Small intestine (tissue), 16 donors: ENCODE results near the gene PSG2. TPM values are rescaled to one million over a fixed set of nuclear protein-coding genes. Genes with fewer than 3 reads are reported as not detected.
"Not testable (repeated sequence)": the region's sequence is repeated elsewhere in the genome, so short reads cannot be mapped to it uniquely, and the experiment has no call there.

Experiments used
- DNase-seq, 2 donors: peaks; one replicate each; pipeline versions ENCODE4 v3.0.0 to v3.0.0-alpha.2; 2013
- FAIRE-seq: peaks from 2 replicates; lab custom pipeline; 2012; peaks lifted over from hg19 to GRCh38; lab: Jason Lieb, UNC
- H3K27ac ChIP-seq, 3 donors: one replicate each; pipeline ENCODE4 v1.5.1; 2013; ENCODE audit warnings: low read length in 2 of 3, mild to moderate bottlenecking in 2 of 3, control low read depth in 1 of 3, inconsistent platforms in 1 of 3, low read depth in 1 of 3, moderate library complexity in 1 of 3
- H3K27me3 ChIP-seq, 3 donors: one replicate each; pipeline ENCODE4 v1.6.1; 2013; ENCODE audit warnings: low read length in 3 of 3, inconsistent platforms in 1 of 3; ENCODE audit not compliant: control insufficient read depth in 3 of 3, insufficient read depth in 3 of 3
- H3K36me3 ChIP-seq, 3 donors: one replicate each; pipeline ENCODE4 v1.6.1; 2013; ENCODE audit warnings: low read length in 3 of 3, inconsistent platforms in 1 of 3, low read depth in 1 of 3, mild to moderate bottlenecking in 1 of 3, moderate library complexity in 1 of 3; ENCODE audit not compliant: control insufficient read depth in 3 of 3, insufficient read depth in 2 of 3
- H3K4me1 ChIP-seq, 3 donors: one replicate each; pipeline ENCODE4 v1.6.1; 2013; ENCODE audit warnings: low read length in 2 of 3, inconsistent platforms in 1 of 3, low read depth in 1 of 3, mild to moderate bottlenecking in 1 of 3, moderate library complexity in 1 of 3; ENCODE audit not compliant: control insufficient read depth in 3 of 3, insufficient read depth in 2 of 3
- H3K4me3 ChIP-seq, 3 donors: one replicate each; pipeline ENCODE4 v1.5.1; 2013; ENCODE audit warnings: low read length in 3 of 3, control low read depth in 1 of 3, inconsistent platforms in 1 of 3, low read depth in 1 of 3, mild to moderate bottlenecking in 1 of 3, moderate library complexity in 1 of 3
- H3K9me3 ChIP-seq, 2 donors: one replicate each; pipeline ENCODE4 v1.6.1; 2013; ENCODE audit warnings: low read depth in 1 of 2, low read length in 1 of 2; ENCODE audit not compliant: control insufficient read depth in 2 of 2, insufficient read depth in 1 of 2
- WGBS, 3 donors: extraction: QIAGEN DNeasy Blood & Tissue Kit; methylation state at CpG; one replicate each; pipeline ENCODE4 v1.1.7; 2013; 5-methylcytosine and 5-hydroxymethylcytosine counted together
- long read RNA-seq, 10 donors: transcript quantifications; one replicate each; lab custom pipeline, GENCODE V29; 2026
- polyA plus RNA-seq, 4 donors: library from polyadenylated mRNA; stranded (reverse) in 3 of 4; unstranded in 1 of 4; fragments of 200-250 nt in 3 of 4; fragments of 120-200 nt in 1 of 4; gene quantifications; one replicate each; pipeline versions ENCODE4 v1.2.1 to v1.2.3, GENCODE V29; 2013
- donor health status: healthy with polysubstance abuse.
- donor health status: control.
- donor health status: control.
- donor health status: Bipolar disorder and iron deficiency.
- donor health status: healthy.

PSG2 gene
- 1 to 10 TPM in 1 of 4 donors, under 1 TPM in 1, not detected in 2; 0.04 to 2.2 TPM for polyA plus RNA-seq
- long read RNA-seq, donor 1, result 0 reads
- long read RNA-seq, donor 2, result 0 reads
- long read RNA-seq, donor 3, result 0 reads
- long read RNA-seq, donor 4, result 0 reads
- long read RNA-seq, donor 5, result 0 reads
- long read RNA-seq, donor 6, result 0 reads
- long read RNA-seq, donor 7, result 0 reads
- long read RNA-seq, donor 8, result 0 reads
- long read RNA-seq, donor 9, result 0 reads
- long read RNA-seq, donor 10, result 0 reads

GRCh38 chr19:43082601-43083000, at the start of gene PSG2:
Gene PSG2, minus strand, starts transcription at chr19:43082701. Its CDS starts 132 bp downstream, at chr19:43082569.
- H3K36me3 ChIP-seq, H3K9me3 ChIP-seq, FAIRE-seq, H3K4me1 ChIP-seq, H3K4me3 ChIP-seq, H3K27ac ChIP-seq, H3K27me3 ChIP-seq, DNase-seq: not testable (repeated sequence)
- WGBS, 3 donors, result 63 to 77% (median 66%) methylated on average over 2 of the region's 2 CpGs

- not testable (repeated sequence) for H3K27ac ChIP-seq, H3K9me3 ChIP-seq, DNase-seq, H3K4me1 ChIP-seq, H3K4me3 ChIP-seq, FAIRE-seq, H3K36me3 ChIP-seq, H3K27me3 ChIP-seq
- 63 to 68% (median 67%) methylated on average over 8 of the region's 8 CpGs for WGBS, 3 donors
These were observed 48.9 kb upstream of the PSG2 start for GRCh38 chr19:43131281-43131842.

- WGBS, 3 donors, result 80 to 87% (median 85%) methylated on average over 7 of the region's 7 CpGs
- not testable (repeated sequence) for FAIRE-seq, H3K27ac ChIP-seq
These were observed 46.7 kb upstream of the PSG2 start for GRCh38 chr19:43129197-43129596.

GRCh38 chr19:43127336-43127735, 44.8 kb upstream of the PSG2 start:
- not testable (repeated sequence) for H3K27me3 ChIP-seq, H3K4me1 ChIP-seq, DNase-seq, H3K4me3 ChIP-seq, H3K27ac ChIP-seq, FAIRE-seq, H3K36me3 ChIP-seq, H3K9me3 ChIP-seq
- 57 to 68% (median 67%) methylated on average over 3 of the region's 3 CpGs for WGBS, 3 donors

More at GRCh38 chr19:43129197-43129596, 46.7 kb upstream of the PSG2 start:
- H3K4me3 ChIP-seq, DNase-seq, H3K4me1 ChIP-seq, H3K27me3 ChIP-seq, H3K9me3 ChIP-seq, H3K36me3 ChIP-seq: not testable (repeated sequence)

- 72 to 78% (median 73%) methylated on average over 4 of the region's 4 CpGs for WGBS, 3 donors
- Histone ChIP-seq H3K9me3 (no peaks in the 10 kb centered on the region), H3K4me3 (no peak overlapping the region), H3K4me1 (no peaks in the 10 kb centered on the region), H3K27me3 (no peaks in the 10 kb centered on the region), H3K27ac (no peak overlapping the region), H3K36me3 (no peaks in the 10 kb centered on the region)
- FAIRE-seq (no peak), DNase-seq (no peak)
These were observed 44.2 kb upstream of the PSG2 start for GRCh38 chr19:43126720-43127119.

GRCh38 chr19:43124360-43124759, 41.9 kb upstream of the PSG2 start:
- WGBS, 3 donors, result 74 to 83% (median 78%) methylated on average over 2 of the region's 2 CpGs
- Histone ChIP-seq H3K9me3 (no peaks in the 10 kb centered on the region), H3K27ac (no peak overlapping the region), H3K36me3 (no peaks in the 10 kb centered on the region), H3K4me3 (no peak overlapping the region), H3K27me3 (no peaks in the 10 kb centered on the region), H3K4me1 (no peaks in the 10 kb centered on the region)
- FAIRE-seq (no peak), DNase-seq (no peak)

- not testable (repeated sequence) for H3K36me3 ChIP-seq, H3K4me1 ChIP-seq, FAIRE-seq, H3K27me3 ChIP-seq, H3K27ac ChIP-seq, H3K4me3 ChIP-seq, H3K9me3 ChIP-seq, DNase-seq
- 78 to 82% (median 80%) methylated on average over 11 of the region's 11 CpGs for WGBS, 3 donors
These were observed 38.0 kb upstream of the PSG2 start for GRCh38 chr19:43120433-43121026.

GRCh38 chr19:43119526-43119925, 37.0 kb upstream of the PSG2 start:
- H3K9me3 ChIP-seq, FAIRE-seq, H3K27me3 ChIP-seq, DNase-seq, H3K4me3 ChIP-seq, H3K36me3 ChIP-seq, H3K4me1 ChIP-seq, H3K27ac ChIP-seq: not testable (repeated sequence)
- WGBS, 3 donors, result 66 to 72% (median 72%) methylated on average over 3 of the region's 3 CpGs
